Upper lobe of left lung (tissue), 4 donors: Measurements from ENCODE around the gene AP1AR.

Experiments
- CTCF ChIP-seq, 6 experiments: fragments of 450-650 bp in 4 of 6; fragments of 200-600 bp in 2 of 6; sonication (generic) in 2 of 6; IDR thresholded peaks; one replicate each; pipeline ENCODE4 v1.5.1; 2016 to 2019; ENCODE audit warnings: antibody characterized with exemption in 6 of 6
- EP300 ChIP-seq, 4 donors: sonication (generic); formaldehyde crosslinking; IDR thresholded peaks; one replicate each; pipeline ENCODE4 v1.5.1; 2017; ENCODE audit warnings: antibody characterized with exemption in 4 of 4, control low read depth in 2 of 4
- POLR2A ChIP-seq, 4 donors: fragments of 450-650 bp; IDR thresholded peaks; one replicate each; pipeline ENCODE4 v1.5.1; 2016 to 2017; ENCODE audit warnings: antibody characterized with exemption in 4 of 4, mild to moderate bottlenecking in 2 of 4

- TF ChIP-seq CTCF (IDR thresholded peaks at IDR 0.05) (no peak), POLR2A (IDR thresholded peaks at IDR 0.05) (no peak), EP300 (IDR thresholded peaks at IDR 0.05) (no peak)
Measured at GRCh38 chr4:112199041-112199440, 32.5 kb upstream of the AP1AR start.
